ENCODE data around the gene NSD2.

- TF ChIP-seq CTCF (IDR thresholded peaks at IDR 0.05): no peak
- TF ChIP-seq EZH2 (IDR thresholded peaks at IDR 0.05; ENCODE audit: borderline replicate concordance, insufficient read depth, low read depth, low read length, poor library complexity, severe bottlenecking): no peak
Measured at GRCh38 chr4:1967512-1968149, 96.4 kb downstream of the NSD2 start.
